GM18499 (cell line): ENCODE measurements around the gene LHFPL3.

Experiments
- ATAC-seq: cut with Tn5 transposase; IDR thresholded peaks from one replicate; pipeline ENCODE4 v1.9.1; 2021; ENCODE audit warnings: moderate number of reproducible peaks; ENCODE audit not compliant: insufficient read depth, unreplicated experiment

The LHFPL3 gene

GRCh38 chr7:104367926-104368325, 39.5 kb downstream of the LHFPL3 start:
- ATAC-seq: no peak

DNA sequence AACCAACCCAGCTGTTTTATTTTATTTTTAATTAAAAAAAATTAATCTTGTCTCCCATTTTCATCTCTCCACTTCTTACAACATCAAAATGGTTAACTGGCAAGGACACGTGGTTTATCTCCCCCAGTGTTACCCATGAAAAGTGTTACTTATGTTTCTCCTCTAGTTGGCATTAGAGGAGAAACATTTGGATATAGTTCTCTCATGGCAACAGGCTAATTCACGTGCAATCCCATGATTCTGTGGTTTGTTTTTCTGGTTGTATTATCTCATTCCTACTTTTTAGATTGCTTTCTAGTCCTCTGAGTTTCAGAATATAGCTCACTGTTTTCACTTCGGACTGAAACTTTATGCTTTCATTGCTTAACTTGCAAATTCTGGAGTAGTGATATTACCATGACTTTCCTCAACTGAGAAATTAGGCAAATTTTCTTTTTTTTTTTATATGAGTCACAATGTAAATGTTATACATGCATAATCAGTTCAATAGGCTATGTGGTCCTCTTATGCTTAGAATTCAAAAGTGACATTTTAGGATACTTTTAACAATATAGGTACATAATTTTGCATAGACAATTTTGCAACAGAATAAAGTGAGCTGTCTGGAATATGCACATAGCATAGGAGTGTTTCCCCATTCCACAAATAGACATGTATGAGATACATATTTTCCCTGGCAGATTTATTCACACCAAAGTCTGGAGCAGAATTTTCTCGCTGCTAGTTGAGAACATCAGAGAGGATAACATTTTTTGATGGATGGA, 43.0 kb downstream of the LHFPL3 start:
- ATAC-seq: no peak

DNA sequence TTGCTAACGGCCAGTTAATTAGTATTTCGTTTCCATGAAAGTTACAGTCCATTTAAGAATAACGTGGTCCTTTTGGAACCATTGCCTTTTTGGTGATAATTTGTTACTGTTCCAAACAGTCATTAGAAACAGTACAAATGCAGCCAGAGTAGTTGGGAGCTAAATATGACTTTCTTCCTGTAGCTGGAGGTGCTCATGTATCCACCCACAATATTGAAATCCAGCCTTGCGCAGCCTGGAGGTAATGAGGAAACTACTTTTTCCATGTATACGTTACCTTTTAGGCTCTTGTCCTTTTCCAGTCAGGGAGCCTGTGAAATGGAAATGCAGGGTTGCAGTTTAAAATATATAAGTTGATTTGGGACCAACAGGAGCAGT, 43.6 kb downstream of the LHFPL3 start:
- ATAC-seq: no peak

DNA sequence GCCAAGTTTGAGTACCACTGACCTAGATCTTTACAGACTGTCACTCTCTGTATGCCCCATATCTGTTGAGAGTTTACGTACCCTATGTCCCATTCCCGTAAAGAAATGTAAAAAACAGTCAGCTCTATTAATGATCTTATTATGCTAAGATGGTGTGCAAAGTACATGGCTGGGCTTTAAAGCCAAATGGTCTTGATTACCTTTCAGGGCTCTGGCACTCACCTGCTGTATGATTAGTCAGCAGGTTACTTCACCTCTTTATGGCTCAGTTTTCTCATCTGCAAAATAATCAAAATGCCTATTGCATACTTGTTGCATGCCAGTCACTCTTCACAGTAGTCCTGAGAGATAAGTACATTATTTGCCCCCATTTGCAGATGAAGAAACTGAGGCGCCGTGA, 54.2 kb downstream of the LHFPL3 start:
- no peak for ATAC-seq

GRCh38 chr7:104386943-104387342, 58.5 kb downstream of the LHFPL3 start:
- no peak for ATAC-seq

DNA sequence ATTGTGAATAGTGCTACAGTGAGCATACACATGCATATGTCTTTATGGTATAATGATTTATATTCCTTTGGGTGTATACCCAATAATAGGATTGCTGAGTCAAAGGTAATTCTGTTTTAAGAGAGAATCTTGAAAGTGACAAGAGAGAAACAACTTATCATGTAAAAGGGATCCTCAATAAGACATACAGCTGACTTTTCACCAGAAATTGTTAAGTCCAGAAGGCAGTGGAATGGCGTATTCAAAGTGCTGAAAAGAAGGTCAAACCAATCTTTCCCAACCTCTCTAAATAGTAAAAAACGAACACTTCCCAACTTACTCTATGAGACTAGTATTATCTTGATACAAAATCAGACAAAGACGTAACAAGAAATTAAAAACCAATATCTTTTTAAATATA, 59.8 kb downstream of the LHFPL3 start:
- no peak for ATAC-seq

DNA sequence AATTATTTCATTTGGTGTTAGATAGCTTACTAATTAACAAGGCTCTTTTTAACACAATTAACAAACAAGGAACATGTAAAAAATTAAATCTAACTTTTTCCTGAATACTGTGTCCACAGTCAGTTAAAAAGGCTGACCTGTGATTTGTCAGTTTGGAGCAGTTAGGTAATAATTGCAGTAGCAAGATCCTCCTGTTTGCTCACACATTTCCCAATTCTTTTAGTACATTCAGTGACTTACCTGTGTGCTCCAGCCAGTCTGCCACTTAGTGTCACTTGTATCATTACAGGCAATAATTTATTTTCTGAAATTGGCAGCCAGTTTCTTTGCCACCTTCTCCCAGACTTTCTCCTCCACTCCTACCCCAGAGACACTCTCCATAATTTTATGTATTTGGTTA, 66.8 kb downstream of the LHFPL3 start:
- ATAC-seq: no peak

DNA sequence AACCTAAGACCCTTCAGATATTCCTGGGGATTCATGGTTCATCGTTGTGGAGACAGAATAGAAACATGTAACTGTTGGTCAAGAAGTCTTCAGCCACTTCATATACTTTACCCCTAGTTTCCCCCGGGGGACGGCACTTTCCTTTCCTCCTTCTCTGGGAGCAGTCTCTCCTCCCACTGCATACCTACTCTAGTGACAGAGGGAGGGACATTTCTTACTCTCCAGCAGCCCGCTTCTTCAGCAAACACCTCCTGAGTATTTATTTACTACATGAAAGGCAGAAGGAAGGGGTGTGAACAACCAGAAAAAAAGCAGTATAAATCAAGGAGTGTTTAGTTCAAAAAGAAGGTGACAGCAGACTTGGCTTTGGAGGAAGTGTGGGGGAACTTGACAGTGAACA, 69.0 kb downstream of the LHFPL3 start:
- no peak for ATAC-seq

DNA sequence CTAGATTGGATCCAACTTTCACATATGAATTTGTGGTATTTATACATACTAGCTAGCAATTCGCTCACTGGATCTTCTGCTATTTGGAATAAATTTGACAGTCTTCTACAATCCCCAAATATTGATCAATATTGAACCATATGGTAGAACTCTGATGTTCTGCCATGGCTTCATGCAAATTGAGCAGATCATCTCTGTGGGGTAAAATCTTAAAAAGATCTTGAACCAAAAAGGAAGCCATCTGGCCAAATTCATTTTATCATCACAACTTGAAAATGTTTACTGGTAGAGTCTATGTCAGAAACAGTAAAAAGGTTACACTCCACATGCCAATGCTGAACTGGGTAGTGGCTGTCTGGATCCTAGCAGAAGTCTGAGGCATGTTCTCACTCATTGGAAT, 80.0 kb downstream of the LHFPL3 start:
- ATAC-seq: no peak

GRCh38 chr7:104410742-104411141, 82.3 kb downstream of the LHFPL3 start:
- no peak for ATAC-seq

DNA sequence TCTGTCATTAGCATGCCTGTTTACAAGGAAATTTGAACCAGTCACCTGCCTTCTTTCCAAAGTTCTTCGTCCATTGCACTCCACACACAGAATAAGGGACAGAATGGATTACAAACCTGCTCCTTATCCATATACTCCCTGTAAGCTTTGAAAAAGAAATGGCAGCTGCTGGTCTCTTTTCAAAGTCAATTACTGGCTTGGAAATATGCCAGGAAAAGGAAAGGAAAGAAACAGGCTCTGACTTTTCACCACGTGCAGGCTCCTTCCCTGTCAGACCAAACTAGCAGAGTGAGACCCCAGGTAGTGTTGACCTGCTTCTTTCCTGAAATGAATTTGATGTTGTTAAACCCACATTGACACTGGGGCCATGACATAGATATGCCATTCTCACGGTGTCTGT, 84.5 kb downstream of the LHFPL3 start:
- ATAC-seq: no peak

GRCh38 chr7:104414216-104414615, 85.8 kb downstream of the LHFPL3 start:
- no peak for ATAC-seq

GRCh38 chr7:104415700-104416099, 87.3 kb downstream of the LHFPL3 start:
- no peak for ATAC-seq

- no peak for ATAC-seq
Measured at GRCh38 chr7:104416866-104417393, 88.5 kb downstream of the LHFPL3 start.

GRCh38 chr7:104431930-104432329, 103.5 kb downstream of the LHFPL3 start:
- no peak for ATAC-seq

- ATAC-seq: no peak
Measured at GRCh38 chr7:104434129-104434528, 105.7 kb downstream of the LHFPL3 start.

DNA sequence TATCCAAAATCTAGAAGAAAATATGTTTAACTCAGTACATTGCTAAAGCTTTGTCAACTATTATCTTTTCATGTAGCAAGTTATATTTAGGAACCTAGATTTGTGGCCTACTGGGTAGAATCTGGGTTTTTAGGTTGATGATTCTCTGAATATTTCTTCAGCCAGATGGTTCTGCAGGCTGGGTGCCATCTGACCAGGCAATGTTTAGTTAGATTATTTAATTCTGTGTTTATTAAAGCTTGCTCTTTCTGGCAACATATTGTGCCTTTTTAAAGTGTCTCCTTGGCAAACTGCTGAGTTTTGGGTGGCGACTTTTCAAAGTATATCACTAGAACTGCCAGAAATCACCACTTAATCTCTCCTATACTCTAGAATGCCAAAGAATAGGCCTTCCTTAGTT, 114.1 kb downstream of the LHFPL3 start:
- no peak for ATAC-seq

DNA sequence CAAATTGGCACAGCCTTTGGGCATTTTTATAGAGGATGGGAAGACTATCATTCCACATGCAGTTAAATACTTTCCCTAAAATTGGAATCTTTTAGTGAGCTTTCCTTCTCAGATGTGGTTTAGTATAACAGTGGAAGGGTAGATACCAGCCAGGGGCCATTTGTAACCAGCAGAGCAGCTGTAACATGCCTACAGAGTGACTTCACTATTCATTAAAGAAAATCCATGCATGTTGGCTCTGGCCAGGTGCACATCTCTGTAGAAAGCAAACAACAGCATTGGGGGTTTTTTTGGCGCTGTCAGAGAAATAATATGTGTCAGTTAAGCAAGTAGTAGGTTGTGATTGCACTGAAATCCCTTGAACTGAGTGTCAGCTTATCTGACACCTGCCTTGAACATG, 115.6 kb downstream of the LHFPL3 start:
- no peak for ATAC-seq

GRCh38 chr7:104445393-104445792, 117.0 kb downstream of the LHFPL3 start:
- ATAC-seq: no peak

GRCh38 chr7:104450861-104451260, 122.5 kb downstream of the LHFPL3 start:
- ATAC-seq: no peak

DNA sequence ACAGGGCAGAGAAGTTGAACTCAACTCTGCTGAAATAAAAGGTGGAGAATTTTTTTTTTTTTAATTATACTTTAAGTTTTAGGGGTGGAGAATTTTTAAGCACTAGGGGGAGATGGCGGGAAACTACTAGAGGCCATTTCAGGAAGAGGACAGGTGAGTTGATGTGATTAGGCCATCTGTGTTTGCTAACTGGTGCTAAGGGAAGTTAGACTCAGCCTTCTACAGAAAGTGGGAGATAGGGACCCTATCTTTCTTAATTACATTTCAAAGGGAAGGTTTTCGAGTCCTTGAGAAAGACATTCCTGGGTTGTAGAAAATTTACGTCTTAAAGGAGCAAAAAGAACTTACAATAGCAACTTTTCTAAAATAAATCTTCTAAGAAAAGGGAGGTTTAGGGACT, 124.8 kb downstream of the LHFPL3 start:
- ATAC-seq: no peak

- no peak for ATAC-seq
Measured at GRCh38 chr7:104458875-104459274, 130.5 kb downstream of the LHFPL3 start.
